Activated T-helper 2 cell treated with anti-CD3 and anti-CD28 coated beads, Interferon-gamma antibody, Interleukin-2, Interleukin-4, amounts not matched to agents 10 μg/mL and 5 μg/mL and 100 μg/mL, durations not matched to agents 14 hours and 24 hours and 36 hours (primary cell): ENCODE data around the gene SESTD1. TPM values are rescaled to one million over a fixed set of nuclear protein-coding genes. Genes with fewer than 3 reads are reported as not detected.

Experiments used
- DNase-seq: peaks from one replicate; pipeline ENCODE4 v3.0.0; 2021; ENCODE audit warnings: low spot score
- H3K27ac Mint-ChIP-seq: one replicate; pipeline ENCODE4 v1.8.0; 2021; ENCODE audit warnings: mixed read lengths
- H3K27me3 Mint-ChIP-seq: one replicate; pipeline ENCODE4 v1.8.0; 2021; ENCODE audit warnings: low read depth, mixed read lengths
- H3K36me3 Mint-ChIP-seq: one replicate; pipeline ENCODE4 v1.8.0; 2021; ENCODE audit warnings: low read depth, mixed read lengths
- H3K4me1 Mint-ChIP-seq: one replicate; pipeline ENCODE4 v1.8.0; 2021; ENCODE audit warnings: low read depth, mixed read lengths
- H3K4me3 Mint-ChIP-seq: one replicate; pipeline ENCODE4 v1.8.0; 2021; ENCODE audit warnings: low read depth, mild to moderate bottlenecking, moderate library complexity, mixed read lengths
- H3K9me3 Mint-ChIP-seq: one replicate; pipeline ENCODE4 v1.8.0; 2021; ENCODE audit warnings: mixed read lengths
- intact Hi-C: fragments of 100-400 bp; cut with micrococcal nuclease; formaldehyde crosslinking; loops from one replicate; pipeline ENCODE4 v1.15.1; 2023
- total RNA-seq: library from RNA; stranded (reverse); gene quantifications from 2 replicates; pipeline ENCODE4 v1.2.3, GENCODE V29; 2022

SESTD1 gene
- 9.8 and 14.3 TPM in 2 replicates for total RNA-seq

GRCh38 chr2:179264368-179265081, at the start of gene SESTD1:
SESTD1 (minus strand) TSS chr2:179264832; CDS start chr2:179191841, 72,991 bp downstream.
- Mint-ChIP-seq H3K9me3 (peaks cover 6% of the 10 kb centered on the region), H3K4me3 (peak within 1 kb of the TSS; percentile 86), H3K4me1 (peaks cover 18% of the 10 kb centered on the region), H3K36me3 (peaks cover 13% of the 10 kb centered on the region), H3K27ac (peak within 1 kb of the TSS; percentile 74), H3K27me3 (peaks cover 36% of the 10 kb centered on the region)
- peak; percentile 61 for DNase-seq
- intact Hi-C loops: loop anchor here (2.0 to 5.0 kb wide), 3 partner anchors 24 to 732 kb away; no protein-coding TSS in a partner anchor

GRCh38 chr2:179313057-179313456, 48.4 kb upstream of the SESTD1 start:
- H3K4me1 Mint-ChIP-seq: no peaks in the 10 kb centered on the region

GRCh38 chr2:179311101-179311500, 46.5 kb upstream of the SESTD1 start:
- Mint-ChIP-seq H3K36me3 (no peaks in the 10 kb centered on the region), H3K9me3 (no peaks in the 10 kb centered on the region), H3K27ac (no peak overlapping the region)

More at GRCh38 chr2:179313057-179313456, 48.4 kb upstream of the SESTD1 start:
- no peak overlapping the region for H3K27ac Mint-ChIP-seq
- H3K36me3 Mint-ChIP-seq: no peaks in the 10 kb centered on the region
- no peaks in the 10 kb centered on the region for H3K27me3 Mint-ChIP-seq
- intact Hi-C loops: no loop called here
- no peak for DNase-seq
- no peak overlapping the region for H3K4me3 Mint-ChIP-seq
- no peaks in the 10 kb centered on the region for H3K9me3 Mint-ChIP-seq

GRCh38 chr2:179307616-179308371, 43.2 kb upstream of the SESTD1 start:
- Mint-ChIP-seq H3K9me3 (no peaks in the 10 kb centered on the region), H3K36me3 (no peaks in the 10 kb centered on the region), H3K27ac (no peak overlapping the region), H3K4me3 (no peak overlapping the region), H3K27me3 (no peaks in the 10 kb centered on the region), H3K4me1 (no peaks in the 10 kb centered on the region)
- DNase-seq: no peak
- intact Hi-C loops: no loop called here

More at GRCh38 chr2:179311101-179311500, 46.5 kb upstream of the SESTD1 start:
- DNase-seq: no peak
- no peak overlapping the region for H3K4me3 Mint-ChIP-seq
- intact Hi-C loops: no loop called here
- H3K27me3 Mint-ChIP-seq: no peaks in the 10 kb centered on the region
- H3K4me1 Mint-ChIP-seq: no peaks in the 10 kb centered on the region

GRCh38 chr2:179305125-179305524, 40.5 kb upstream of the SESTD1 start:
- no peaks in the 10 kb centered on the region for H3K36me3 Mint-ChIP-seq
- no peaks in the 10 kb centered on the region for H3K4me1 Mint-ChIP-seq
- intact Hi-C loops: no loop called here

GRCh38 chr2:179304424-179304823, 39.8 kb upstream of the SESTD1 start:
- Mint-ChIP-seq H3K27ac (no peak overlapping the region), H3K9me3 (no peaks in the 10 kb centered on the region), H3K27me3 (peaks cover 2% of the 10 kb centered on the region), H3K4me1 (no peaks in the 10 kb centered on the region), H3K4me3 (no peak overlapping the region), H3K36me3 (no peaks in the 10 kb centered on the region)
- intact Hi-C loops: no loop called here
- no peak for DNase-seq

More at GRCh38 chr2:179305125-179305524, 40.5 kb upstream of the SESTD1 start:
- no peak overlapping the region for H3K27ac Mint-ChIP-seq
- peaks cover 2% of the 10 kb centered on the region for H3K27me3 Mint-ChIP-seq
- no peak overlapping the region for H3K4me3 Mint-ChIP-seq
- no peaks in the 10 kb centered on the region for H3K9me3 Mint-ChIP-seq
- no peak for DNase-seq

GRCh38 chr2:179302764-179303571, 38.3 kb upstream of the SESTD1 start:
- H3K27me3 Mint-ChIP-seq: peaks cover 2% of the 10 kb centered on the region
- H3K9me3 Mint-ChIP-seq: no peaks in the 10 kb centered on the region
- no peaks in the 10 kb centered on the region for H3K4me1 Mint-ChIP-seq
- no peak overlapping the region for H3K27ac Mint-ChIP-seq
- DNase-seq: no peak
- H3K36me3 Mint-ChIP-seq: no peaks in the 10 kb centered on the region
- no peak overlapping the region for H3K4me3 Mint-ChIP-seq
- intact Hi-C loops: no loop called here

- H3K27me3 Mint-ChIP-seq: peaks cover 2% of the 10 kb centered on the region
- H3K4me1 Mint-ChIP-seq: no peaks in the 10 kb centered on the region
- H3K9me3 Mint-ChIP-seq: no peaks in the 10 kb centered on the region
These were observed 37.5 kb upstream of the SESTD1 start for GRCh38 chr2:179302149-179302548.

GRCh38 chr2:179298666-179299065, 34.0 kb upstream of the SESTD1 start:
- Mint-ChIP-seq H3K4me3 (no peak overlapping the region), H3K27me3 (peaks cover 2% of the 10 kb centered on the region), H3K36me3 (no peaks in the 10 kb centered on the region), H3K27ac (no peak overlapping the region), H3K4me1 (no peaks in the 10 kb centered on the region), H3K9me3 (no peaks in the 10 kb centered on the region)
- intact Hi-C loops: no loop called here
- DNase-seq: no peak

More at GRCh38 chr2:179302149-179302548, 37.5 kb upstream of the SESTD1 start:
- Mint-ChIP-seq H3K27ac (no peak overlapping the region), H3K36me3 (no peaks in the 10 kb centered on the region), H3K4me3 (no peak overlapping the region)
- intact Hi-C loops: no loop called here
- DNase-seq: no peak

GRCh38 chr2:179297927-179298326, 33.3 kb upstream of the SESTD1 start:
- H3K27me3 Mint-ChIP-seq: peaks cover 2% of the 10 kb centered on the region
- H3K4me3 Mint-ChIP-seq: no peak overlapping the region
- intact Hi-C loops: no loop called here
- H3K9me3 Mint-ChIP-seq: no peaks in the 10 kb centered on the region
- no peaks in the 10 kb centered on the region for H3K36me3 Mint-ChIP-seq
- no peaks in the 10 kb centered on the region for H3K4me1 Mint-ChIP-seq
- DNase-seq: no peak
- H3K27ac Mint-ChIP-seq: no peak overlapping the region

GRCh38 chr2:179290329-179290728, 25.7 kb upstream of the SESTD1 start:
- Mint-ChIP-seq H3K27ac (no peak overlapping the region), H3K4me3 (no peak overlapping the region), H3K9me3 (no peaks in the 10 kb centered on the region), H3K36me3 (no peaks in the 10 kb centered on the region), H3K4me1 (no peaks in the 10 kb centered on the region), H3K27me3 (peaks cover 6% of the 10 kb centered on the region)
- intact Hi-C loops: no loop called here
- DNase-seq: no peak

- no peaks in the 10 kb centered on the region for H3K4me1 Mint-ChIP-seq
- H3K9me3 Mint-ChIP-seq: no peaks in the 10 kb centered on the region
- no peak overlapping the region for H3K4me3 Mint-ChIP-seq
- no peak for DNase-seq
- intact Hi-C loops: no loop called here
- peaks cover 36% of the 10 kb centered on the region for H3K27me3 Mint-ChIP-seq
- H3K27ac Mint-ChIP-seq: no peak overlapping the region
- no peaks in the 10 kb centered on the region for H3K36me3 Mint-ChIP-seq
These were observed 20.4 kb upstream of the SESTD1 start for GRCh38 chr2:179285060-179285459.
